NCI-H1694 (cell line): ENCODE data around the gene LDLR.
"Not testable (repeated sequence)": the region's sequence is repeated elsewhere in the genome, so short reads cannot be mapped to it uniquely, and the experiment has no call there.

Experiments
- DNase-seq: peaks from one replicate; lab custom pipeline; 2025; lab: John Stamatoyannopoulos, UW

LDLR gene

GRCh38 chr19:11070123-11070522 is 19.1 kb upstream of the LDLR start:
- no peak for DNase-seq

DNA sequence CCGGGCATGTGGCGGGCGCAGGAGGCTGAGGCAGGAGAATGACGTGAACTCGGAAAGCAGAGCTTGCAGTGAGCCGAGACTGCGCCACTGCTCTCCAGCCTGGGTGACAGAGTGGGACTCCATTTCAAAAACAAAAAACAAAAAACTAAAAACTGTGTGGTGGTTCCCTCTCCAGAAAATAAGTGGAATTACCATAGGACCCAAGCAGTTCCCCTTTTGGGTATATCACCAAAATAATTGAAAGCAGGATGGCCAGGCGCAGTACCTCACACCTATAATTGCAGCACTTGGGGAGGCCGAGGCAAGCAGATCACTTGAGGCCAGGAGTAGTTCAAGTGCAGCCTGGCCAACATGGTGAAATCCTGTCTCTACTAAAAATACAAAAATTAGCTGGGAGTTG is 15.7 kb upstream of the LDLR start:
- no peak for DNase-seq

- DNase-seq: not testable (repeated sequence)
Observed at GRCh38 chr19:11076792-11077191, 12.5 kb upstream of the LDLR start.

GRCh38 chr19:11078893-11079292 is 10.4 kb upstream of the LDLR start:
- no peak for DNase-seq

GRCh38 chr19:11079999-11080398 is 9.3 kb upstream of the LDLR start:
- no peak for DNase-seq

DNA sequence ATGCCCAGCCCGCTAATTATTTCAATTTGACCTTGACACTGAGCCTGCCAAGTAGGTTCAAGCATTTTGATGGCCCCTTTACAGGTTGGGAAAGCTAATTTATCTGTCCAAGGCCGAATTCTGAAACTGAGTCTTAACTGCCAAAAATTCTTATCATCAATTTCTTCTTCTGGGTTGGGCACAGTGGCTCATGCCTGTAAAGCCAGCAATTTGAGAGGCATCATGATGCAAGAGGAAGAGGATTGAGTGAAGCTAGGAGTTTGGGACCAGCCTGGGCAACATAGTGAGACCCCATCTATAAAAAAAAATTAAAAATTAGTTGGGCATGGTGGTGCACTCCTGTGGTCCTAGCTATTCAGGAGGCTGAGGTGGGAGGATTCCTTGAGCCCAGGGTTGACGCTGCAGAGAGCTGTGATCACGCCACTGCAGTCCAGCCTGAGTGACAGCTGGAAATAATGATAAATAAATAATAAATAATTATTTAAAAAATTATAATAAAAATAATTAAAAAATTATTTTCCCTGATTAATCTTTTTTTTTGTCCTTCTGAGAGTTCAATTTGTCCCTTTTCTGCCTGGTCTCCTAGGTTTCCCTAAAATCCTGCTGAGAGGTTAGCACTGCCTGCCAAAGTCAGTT is 1.3 kb upstream of the LDLR start:
- no peak for DNase-seq

DNA sequence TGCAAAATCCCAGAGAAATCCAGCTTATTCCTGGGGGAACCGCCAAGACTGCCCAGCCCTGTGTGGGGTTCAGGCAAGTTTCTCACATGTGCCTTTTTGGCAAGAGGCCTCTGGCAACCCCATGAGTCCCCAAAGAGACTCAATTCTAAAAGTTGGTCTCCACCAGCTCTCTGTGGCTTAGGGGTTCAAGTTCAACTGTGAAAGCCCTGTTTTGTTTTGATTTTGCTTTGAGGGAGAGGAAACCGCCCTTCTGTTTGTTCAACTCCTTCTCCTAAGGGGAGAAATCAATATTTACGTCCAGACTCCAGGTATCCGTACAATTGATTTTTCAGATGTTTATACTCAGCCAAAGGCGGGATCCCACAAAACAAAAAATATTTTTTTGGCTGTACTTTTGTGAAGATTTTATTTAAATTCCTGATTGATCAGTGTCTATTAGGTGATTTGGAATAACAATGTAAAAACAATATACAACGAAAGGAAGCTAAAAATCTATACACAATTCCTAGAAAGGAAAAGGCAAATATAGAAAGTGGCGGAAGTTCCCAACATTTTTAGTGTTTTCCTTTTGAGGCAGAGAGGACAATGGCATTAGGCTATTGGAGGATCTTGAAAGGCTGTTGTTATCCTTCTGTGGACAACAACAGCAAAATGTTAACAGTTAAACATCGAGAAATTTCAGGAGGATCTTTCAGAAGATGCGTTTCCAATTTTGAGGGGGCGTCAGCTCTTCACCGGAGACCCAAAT is 583 bp upstream of the LDLR start:
- DNase-seq: no peak

DNA sequence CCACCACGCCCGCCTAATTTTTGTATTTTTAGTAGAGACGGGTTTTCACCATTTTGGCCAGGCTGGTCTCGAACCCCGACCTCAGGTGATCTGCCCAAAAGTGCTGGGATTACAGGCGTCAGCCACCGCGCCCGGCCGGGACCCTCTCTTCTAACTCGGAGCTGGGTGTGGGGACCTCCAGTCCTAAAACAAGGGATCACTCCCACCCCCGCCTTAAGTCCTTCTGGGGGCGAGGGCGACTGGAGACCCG is 676 bp downstream of the LDLR start:
- peak; percentile 55 for DNase-seq

GRCh38 chr19:11090264-11090996 is 1.2 kb downstream of the LDLR start:
- DNase-seq: peak; percentile 67

DNA sequence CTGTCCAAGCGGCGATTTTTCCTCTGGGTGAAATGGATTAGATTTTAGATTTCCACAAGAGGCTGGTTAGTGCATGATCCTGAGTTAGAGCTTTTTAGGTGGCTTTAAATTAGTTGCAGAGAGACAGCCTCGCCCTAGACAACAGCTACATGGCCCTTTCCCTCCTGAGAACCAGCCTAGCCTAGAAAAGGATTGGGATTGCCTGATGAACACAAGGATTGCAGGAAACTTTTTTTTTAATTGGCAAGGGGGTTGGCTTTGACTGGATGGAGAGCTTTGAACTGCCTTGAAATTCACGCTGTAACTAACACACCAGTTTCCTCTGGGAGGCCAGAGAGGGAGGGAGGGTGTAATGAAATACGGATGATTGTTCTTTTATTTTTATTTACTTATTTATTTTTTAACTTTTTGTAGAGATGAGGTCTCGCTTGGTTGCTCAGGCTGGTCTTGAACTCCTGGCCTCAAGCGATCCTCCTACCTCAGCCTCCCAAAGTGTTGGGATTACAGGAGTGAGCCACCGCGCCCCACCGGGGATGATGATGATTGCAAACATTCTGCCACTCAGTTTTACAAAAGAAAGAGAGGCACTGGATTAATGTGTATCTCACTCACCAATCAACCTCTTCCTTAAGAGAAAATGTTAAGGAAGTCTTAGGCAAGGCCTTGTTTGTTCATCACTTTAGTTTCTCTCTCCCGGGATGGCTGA is 1.9 kb downstream of the LDLR start:
- no peak for DNase-seq

DNA sequence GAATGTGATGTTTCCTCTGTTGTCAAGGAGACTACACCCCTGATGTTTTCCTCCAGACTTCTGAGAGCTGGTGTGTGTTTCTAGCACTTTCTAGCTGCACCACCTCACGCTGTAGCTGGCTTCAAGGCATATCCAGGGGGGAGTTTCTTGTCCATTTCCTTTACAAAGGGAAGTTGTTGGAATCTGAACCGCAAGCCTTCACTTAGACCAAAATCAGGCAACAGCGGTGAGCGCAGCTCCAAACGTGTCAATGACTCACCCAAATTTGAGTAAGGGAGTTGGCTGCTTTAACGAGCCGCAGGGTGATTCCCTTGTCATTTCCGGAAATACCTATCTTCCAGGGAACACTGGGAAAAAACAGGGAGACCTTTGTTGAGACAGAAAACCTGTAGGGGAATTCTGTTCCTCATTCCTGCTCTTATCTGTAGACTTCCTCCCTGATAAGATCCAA is 2.5 kb downstream of the LDLR start:
- DNase-seq: no peak

DNA sequence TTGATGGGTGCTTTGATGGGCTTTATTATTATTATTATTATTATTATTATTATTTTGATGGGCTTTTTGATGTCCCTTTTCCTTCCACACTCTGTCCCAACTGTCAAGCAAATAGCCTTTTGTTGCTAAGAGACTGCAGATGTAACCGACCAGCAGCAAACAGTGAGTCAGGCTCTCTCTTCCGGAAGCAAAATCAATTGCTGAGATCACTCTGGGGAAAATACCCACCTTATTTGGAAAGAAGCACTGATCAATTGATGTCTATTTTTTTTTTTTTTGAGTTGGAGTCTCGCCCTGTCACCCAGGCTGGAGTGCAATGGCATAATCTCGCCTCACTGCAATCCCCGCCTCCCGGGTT is 2.9 kb downstream of the LDLR start:
- DNase-seq: no peak

- no peak for DNase-seq
Observed at GRCh38 chr19:11093689-11094238, 4.5 kb downstream of the LDLR start.

GRCh38 chr19:11094520-11094894 is 5.2 kb downstream of the LDLR start:
- no peak for DNase-seq

DNA sequence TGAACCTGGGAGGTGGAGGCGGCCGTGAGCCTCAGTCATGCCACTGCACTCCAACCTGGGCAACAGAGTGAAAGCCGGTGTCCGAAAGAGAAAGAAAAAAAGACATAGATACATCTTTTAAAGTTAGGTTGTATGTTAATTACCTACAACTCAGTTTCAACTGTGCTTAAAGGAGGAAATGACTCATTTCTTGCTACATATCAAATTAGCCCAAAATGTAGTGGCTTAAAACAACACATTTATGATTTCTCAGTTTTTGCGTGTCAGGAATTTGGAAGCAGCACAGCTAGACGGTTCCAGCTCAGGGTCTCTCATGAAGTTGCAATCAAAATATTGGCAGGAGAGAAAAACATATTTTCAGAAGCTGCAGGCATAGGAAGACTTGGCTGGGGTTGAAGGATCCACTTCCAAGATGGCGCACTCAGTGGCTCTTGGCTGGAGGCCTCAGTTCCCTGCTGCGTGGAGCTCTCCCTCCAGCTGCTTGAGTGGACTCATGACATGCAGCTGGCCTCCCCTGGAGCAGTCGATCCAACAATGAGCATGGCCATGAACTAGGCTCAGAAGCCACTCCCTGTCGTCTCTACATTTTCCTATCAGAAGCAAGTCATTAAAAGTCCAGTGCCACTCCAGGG is 7.1 kb downstream of the LDLR start:
- DNase-seq: no peak

- not testable (repeated sequence) for DNase-seq
Observed at GRCh38 chr19:11097367-11097766, 8.1 kb downstream of the LDLR start.

- DNase-seq: no peak
Observed at GRCh38 chr19:11098327-11098726, 9.1 kb downstream of the LDLR start.

GRCh38 chr19:11098861-11099260 is 9.6 kb downstream of the LDLR start:
- DNase-seq: no peak

- no peak for DNase-seq
Observed at GRCh38 chr19:11100049-11100448, 10.8 kb downstream of the LDLR start.

DNA sequence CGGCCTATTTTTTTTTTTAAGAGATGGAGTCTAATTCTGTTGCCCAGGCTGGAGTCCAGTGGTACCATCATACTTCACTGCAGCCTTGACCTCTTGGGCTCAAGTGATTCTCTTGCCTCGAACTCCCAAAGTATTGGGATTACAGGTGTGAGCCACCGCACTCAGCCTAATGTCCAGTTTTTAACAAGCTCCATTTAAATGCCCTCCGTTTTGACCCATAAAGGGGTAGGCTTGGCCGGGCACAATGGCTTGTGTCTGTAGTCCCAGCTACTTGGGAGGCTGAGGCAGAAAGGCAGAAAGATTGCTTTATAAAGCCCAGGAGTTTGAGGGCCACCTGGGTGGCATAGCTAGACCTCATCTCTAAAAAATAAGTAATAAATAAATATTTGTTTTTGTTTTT is 11.8 kb downstream of the LDLR start:
- DNase-seq: no peak

DNA sequence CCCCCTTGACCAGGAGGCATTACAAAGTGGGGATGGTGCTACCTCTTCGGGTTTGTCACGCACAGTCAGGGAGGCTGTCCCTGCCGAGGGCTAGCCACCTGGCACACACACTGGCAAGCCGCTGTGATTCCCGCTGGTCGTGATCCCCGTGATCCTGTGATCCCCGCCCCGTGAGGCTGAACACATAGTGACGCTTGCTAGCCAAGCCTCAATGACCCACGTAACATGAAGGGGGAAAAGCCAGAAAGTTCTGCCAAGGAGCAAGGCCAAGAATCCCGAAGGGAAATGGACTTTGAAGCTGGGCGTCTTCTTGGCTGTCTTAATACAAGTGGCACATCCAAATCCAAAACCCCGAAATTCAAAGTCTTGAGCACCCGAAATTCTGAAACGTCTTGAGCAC is 13.7 kb downstream of the LDLR start:
- DNase-seq: no peak

- not testable (repeated sequence) for DNase-seq
Observed at GRCh38 chr19:11103667-11104066, 14.4 kb downstream of the LDLR start.
